HG02642 (cell line): Measurements from ENCODE around the gene SRF.
A peak's percentile ranks its signal among the peaks of the same experiment; 100 is the strongest.

ENCODE experiments used
- ATAC-seq: cut with Tn5 transposase; IDR thresholded peaks from one replicate; pipeline ENCODE4 v1.9.1; 2021; ENCODE audit warnings: mild to moderate bottlenecking; ENCODE audit not compliant: unreplicated experiment, poor library complexity

SRF gene

DNA sequence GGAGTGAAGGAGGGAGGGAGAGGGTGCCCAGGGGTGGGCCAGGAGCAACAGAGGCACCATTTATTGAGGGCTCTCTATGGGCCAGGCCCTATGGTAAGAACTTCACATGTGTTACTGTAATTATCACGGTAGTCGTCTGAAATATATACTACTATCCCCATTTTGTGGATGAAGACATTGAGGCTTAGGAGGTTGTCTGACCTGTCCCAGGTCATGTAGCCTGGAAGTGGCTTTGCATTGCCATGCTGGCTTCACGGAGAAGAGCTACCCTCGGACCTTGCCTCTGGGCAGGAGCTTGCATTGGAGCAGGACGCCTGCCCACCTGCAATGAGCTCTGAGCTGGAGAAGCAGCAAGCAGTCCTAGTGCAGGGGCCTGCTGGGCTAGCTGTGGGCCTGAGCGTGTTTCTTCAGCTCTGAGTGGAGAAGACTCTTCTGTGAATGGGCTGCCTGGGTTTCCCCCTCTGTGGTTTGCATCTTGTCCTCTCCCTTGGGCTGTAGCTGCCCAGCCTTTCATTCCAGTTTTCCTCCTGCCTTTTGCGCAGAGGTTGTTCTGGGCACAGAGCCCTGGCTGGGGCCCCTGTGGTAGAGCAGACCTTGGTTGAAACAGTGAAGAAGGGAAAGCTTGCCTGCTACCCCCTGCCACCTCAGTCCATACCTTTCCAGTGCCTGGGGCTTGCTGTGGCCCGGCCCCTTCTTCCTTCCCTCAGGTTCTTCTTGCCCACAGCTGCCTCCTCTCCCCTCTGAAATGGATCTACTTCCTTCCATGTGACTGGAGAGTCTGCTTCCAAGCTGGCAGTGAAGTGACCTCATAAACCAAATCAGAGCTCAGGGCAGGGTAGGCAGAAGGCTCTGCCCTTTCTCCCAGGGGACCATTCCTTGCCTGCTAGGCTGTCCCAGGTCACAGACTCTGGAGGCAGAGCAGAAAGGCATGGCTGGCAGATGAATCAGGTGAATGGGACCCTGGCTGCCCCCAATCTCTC is 24.1 kb upstream of the SRF start:
- no peak for ATAC-seq

DNA sequence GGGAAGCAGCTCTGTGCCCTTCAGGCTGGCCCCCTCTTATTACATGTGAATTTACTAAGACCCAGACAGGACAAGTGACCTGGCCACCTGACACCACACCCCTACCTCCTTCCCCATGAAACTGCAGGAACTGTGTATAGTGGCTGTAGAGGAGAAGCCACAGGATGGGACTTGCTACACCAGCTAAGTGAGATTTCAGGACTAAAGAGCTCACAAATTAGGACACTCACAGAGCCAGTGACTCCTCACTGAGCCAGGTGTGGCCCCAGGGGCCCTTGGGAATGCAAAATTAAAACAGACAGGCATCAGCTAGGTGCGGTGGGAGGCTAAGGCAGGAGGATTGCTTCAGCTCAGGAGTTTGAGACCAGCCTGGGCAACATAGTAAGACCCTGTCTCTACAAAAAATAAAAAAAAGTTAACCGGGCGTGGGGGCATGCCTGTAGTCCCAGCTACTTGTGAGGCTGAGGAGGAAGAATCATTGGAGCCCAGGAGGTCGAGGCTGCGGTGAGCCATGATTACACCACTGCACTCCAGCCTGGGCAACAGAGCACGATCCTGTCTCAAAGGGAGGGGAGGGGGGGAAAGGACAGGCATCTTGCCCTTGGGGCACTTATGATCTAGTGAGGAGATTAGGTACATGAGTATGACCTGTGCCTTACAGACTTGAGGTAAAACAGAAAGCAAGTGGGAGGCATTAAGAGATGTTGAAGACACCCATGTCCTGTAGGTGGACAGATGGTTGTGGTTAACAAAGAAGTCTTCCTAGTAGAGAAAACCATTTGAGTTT is 23.2 kb upstream of the SRF start:
- ATAC-seq = no peak

GRCh38 chr6:43149265-43149664 is 21.8 kb upstream of the SRF start:
- no peak for ATAC-seq

- ATAC-seq = no peak
Observed at GRCh38 chr6:43150051-43150751, 20.9 kb upstream of the SRF start.

DNA sequence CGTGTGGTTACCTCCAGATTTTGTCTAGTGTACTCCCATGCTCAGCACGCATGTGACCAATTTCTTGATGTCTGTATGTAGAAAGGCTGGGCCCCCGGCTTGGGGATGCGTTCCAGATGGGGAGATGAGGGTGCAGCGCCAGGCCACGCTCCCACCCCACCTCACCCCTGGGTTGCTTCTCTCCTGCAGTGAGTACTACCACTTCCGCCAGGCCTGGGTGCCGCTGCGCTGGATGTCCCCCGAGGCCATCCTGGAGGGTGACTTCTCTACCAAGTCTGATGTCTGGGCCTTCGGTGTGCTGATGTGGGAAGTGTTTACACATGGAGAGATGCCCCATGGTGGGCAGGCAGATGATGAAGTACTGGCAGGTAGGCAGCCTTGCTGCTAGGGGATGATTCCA is 11.5 kb upstream of the SRF start:
- ATAC-seq = no peak

DNA sequence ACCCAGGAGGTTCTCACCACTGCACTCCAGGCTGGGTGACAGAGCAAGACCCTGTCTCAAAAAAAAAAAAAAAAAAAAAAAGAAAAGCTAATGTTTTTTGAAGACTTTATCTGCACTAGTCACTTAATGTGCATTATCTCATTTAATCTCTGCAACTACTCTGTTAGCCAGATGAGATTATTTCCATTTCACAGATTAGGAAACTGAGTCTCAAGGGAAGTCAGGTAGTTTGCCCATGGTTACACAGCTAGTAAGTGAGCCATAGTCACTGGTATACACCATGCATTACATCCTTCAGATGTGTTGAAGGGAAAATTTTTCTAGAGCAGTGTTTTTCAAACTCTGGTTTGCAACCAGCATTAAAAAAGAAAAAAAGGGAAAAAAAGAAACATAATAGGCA is 7.2 kb upstream of the SRF start:
- ATAC-seq = no peak

- ATAC-seq = no peak
Observed at GRCh38 chr6:43170417-43170930, 595 bp upstream of the SRF start.

GRCh38 chr6:43171707-43172103 is 636 bp downstream of the SRF start:
- ATAC-seq = peak; percentile 0

DNA sequence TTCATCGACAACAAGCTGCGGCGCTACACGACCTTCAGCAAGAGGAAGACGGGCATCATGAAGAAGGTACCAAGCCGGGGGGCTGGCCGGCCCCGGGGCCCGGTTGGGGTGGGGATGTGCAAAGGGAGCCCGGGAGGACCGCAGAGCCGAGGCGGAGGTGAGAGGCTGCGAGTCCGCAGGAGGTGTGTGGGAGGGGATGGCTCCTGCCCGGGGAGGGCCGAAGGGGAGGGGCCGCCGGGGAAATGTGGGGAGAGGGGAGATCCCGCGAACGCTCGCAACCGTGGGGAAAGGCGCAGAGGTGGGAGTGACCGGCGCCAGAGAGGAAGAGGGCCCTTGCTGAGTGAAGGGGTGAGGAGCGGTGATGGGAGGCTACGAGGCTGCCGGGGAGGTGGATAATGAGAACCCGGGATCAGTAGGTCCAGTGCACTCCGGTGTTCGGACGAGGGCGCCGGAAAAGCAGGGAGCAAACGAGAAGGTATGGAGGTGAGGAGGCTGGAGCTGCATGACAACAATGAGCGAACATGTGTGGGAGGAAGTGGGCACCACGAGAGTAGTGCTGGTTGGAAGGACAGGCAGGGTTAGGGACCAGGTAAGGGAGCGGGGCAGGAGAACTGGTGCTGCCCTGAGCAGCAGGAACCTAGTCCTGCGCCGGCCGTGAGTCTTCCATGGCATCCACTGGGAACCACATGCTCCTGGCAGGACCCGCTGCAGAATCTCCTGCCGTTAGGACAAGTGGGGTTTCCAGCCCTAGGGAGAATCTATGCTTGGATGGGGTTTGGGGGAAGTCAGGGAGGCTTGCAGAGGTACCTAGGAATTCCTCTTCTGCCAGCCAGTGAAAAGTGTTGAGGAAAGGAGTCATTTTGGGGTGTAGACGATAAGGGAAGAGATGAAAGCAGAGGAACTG is 1.3 kb downstream of the SRF start:
- no peak for ATAC-seq

GRCh38 chr6:43173591-43174262 is 2.7 kb downstream of the SRF start:
- ATAC-seq = no peak

GRCh38 chr6:43174263-43175112 is 3.4 kb downstream of the SRF start:
- peak; percentile 71 for ATAC-seq

- ATAC-seq = no peak
Observed at GRCh38 chr6:43175676-43176422, 4.8 kb downstream of the SRF start.

- ATAC-seq = no peak
Observed at GRCh38 chr6:43176423-43176786, 5.3 kb downstream of the SRF start.

DNA sequence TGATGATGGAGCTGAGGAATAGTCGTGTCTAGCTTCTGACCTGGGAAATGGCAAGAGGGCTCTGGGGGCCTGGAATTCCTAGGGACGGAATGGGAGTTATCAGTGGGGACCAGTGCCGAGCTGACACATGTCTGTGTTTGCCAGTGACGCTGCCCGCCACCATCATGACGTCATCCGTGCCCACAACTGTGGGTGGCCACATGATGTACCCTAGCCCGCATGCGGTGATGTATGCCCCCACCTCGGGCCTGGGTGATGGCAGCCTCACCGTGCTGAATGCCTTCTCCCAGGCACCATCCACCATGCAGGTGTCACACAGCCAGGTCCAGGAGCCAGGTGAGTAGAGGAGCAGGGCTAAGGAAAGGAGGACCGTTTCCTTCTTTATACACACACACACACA is 7.1 kb downstream of the SRF start:
- ATAC-seq = no peak

DNA sequence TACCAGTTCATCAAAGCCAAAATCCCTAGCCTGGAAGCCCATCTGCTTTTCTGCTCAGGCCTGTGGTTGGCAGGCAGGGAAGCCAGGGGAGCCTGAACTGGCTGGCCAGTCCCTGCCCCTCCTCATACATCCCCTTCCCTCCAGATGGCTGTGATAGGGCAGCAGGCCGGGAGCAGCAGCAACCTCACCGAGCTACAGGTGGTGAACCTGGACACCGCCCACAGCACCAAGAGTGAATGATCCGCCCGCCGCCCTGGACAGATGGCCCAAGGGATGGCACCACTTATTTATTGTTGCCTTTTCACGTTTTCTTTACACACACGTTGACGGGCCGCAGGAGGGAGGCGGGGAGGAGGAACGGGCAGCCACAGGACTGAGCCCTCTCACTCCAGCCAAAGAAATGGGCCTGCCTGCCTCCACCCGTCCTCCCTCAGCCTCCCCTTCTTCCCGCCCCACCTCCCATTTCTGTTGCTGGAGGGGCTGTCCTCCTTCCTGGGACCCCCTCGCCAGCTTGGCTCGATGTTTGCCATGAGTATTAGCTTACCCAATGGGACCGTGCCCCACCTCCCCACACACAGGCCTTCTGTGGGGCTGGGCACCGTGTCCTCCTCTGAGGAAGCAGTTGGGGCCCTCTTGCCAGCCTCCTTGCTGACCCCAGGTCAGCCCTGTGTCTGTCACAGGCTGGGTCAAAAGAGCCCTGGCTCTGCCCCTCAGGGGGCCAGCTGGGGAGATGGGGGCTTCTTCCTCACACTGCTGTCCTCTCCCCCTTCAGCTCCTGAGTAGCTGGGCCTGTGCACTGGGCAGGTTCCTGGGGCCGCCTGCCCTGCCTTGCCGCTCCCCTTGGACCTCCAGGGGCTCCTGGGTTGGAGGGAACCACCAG is 8.1 kb downstream of the SRF start:
- no peak for ATAC-seq

- no peak for ATAC-seq
Observed at GRCh38 chr6:43180058-43180457, 9.0 kb downstream of the SRF start.

GRCh38 chr6:43180985-43181384 is 9.9 kb downstream of the SRF start:
- ATAC-seq = no peak
